ENCODE data around the gene SPHK1.

DNA sequence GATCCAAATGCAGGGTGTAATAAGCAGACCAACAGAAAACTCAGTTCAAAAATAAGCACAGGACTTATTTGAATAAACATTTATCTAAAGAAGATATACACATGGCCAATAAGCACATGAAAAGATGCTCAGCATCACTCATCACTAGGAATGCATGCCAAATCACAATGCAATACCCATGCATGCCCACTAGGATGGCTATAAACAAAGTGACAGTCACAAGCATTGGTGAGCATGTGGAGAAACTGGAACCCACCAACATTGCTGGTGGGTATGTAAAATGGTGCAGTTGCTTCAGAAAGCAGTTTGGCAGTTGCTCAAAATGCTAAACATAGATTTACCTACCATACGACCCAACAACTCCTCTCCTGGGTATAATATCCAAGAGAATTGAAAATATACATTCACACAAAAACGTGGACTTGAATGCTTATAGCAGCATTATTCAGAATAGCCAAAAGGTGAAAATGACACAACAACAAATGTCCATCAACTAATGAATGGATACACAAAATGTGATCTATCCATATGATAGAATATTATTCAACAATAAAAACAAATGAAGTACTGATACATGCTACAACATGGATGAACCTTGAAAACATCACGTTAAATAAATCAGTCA, 48.4 kb downstream of the SPHK1 start:
- TF ChIP-seq POLR2AphosphoS5 (IDR thresholded peaks at IDR 0.05; ENCODE audit: low read depth, low read length), result no peak
- TF ChIP-seq POU2F2 (IDR thresholded peaks at IDR 0.05; ENCODE audit: low read depth, low read length), result no peak
- TF ChIP-seq POLR2A (IDR thresholded peaks at IDR 0.05; ENCODE audit: low read depth, low read length), result no peak
- no peak for TF ChIP-seq TAF1 (IDR thresholded peaks at IDR 0.05; ENCODE audit: low read depth, low read length)
- no peak for TF ChIP-seq SPI1 (IDR thresholded peaks at IDR 0.05; ENCODE audit: low read depth, low read length)
- TF ChIP-seq PAX5 (IDR thresholded peaks at IDR 0.05; ENCODE audit: insufficient read depth, low read length, severe bottlenecking), result no peak
